ENCODE measurements around the gene SAA4.

The SAA4 gene

GRCh38 chr11:18188796-18189195 is 47.8 kb downstream of the SAA4 start:
- DNase-seq, result no peak

All from NCI-H526 treated with DMSO at 0.1 percent for 48 hours (cell line).